ENCODE results near the gene DLX5.

Gene DLX5

GRCh38 chr7:97004247-97005182 is 20.1 kb downstream of the DLX5 start:
- no peak overlapping the region for H3K4me3 ChIP-seq (ENCODE audit: control insufficient read depth, low read depth, low read length)
- no peak for DNase-seq (ENCODE audit: low read depth)
- TF ChIP-seq CTCF (IDR thresholded peaks at IDR 0.05; ENCODE audit: control insufficient read depth, insufficient read depth, low read depth, low read length, missing control alignments), result no peak

- TF ChIP-seq CTCF (IDR thresholded peaks at IDR 0.05; ENCODE audit: control insufficient read depth, insufficient read depth, low read depth, low read length, missing control alignments), result no peak
- no peak for DNase-seq (ENCODE audit: low read depth)
- H3K4me3 ChIP-seq (ENCODE audit: control insufficient read depth, low read depth, low read length), result no peak overlapping the region
Measured at GRCh38 chr7:97003262-97004246, 21.1 kb downstream of the DLX5 start.

DNA sequence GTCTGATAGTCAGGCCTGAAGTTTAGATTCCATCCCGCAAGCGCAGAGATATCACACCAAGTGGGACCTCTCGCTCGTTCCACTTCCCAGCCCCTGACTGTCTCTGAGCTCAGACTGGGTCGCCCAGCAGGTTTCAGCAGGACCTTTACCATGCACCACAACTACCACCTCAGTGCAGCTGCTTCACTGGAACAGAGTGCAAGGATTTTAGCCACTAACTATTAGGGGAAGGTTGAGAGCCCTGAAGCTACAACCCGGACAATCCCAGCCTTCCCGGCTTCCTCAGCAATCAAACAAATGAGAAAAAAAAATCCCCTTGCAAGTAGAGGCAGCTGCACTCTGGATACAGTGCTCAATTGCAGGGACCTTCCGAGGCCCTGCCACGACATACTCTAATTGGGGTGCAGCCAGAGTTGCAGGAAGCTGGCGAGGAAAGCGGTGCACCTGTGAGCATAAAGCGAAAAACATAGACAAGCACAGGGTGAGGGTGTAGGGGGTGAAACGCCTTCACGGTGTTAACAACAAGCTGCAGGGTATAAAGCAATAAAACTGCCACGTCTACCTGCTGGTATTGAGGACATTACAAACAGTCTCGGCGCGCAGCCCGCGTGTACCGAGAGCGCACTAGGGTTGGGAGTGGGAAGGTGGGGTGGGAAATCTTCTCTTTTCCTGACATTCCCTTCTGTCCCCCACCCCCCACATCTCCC is 21.9 kb downstream of the DLX5 start:
- H3K4me3 ChIP-seq (ENCODE audit: control insufficient read depth, low read depth, low read length), result no peak overlapping the region
- DNase-seq (ENCODE audit: low read depth), result no peak

DNA sequence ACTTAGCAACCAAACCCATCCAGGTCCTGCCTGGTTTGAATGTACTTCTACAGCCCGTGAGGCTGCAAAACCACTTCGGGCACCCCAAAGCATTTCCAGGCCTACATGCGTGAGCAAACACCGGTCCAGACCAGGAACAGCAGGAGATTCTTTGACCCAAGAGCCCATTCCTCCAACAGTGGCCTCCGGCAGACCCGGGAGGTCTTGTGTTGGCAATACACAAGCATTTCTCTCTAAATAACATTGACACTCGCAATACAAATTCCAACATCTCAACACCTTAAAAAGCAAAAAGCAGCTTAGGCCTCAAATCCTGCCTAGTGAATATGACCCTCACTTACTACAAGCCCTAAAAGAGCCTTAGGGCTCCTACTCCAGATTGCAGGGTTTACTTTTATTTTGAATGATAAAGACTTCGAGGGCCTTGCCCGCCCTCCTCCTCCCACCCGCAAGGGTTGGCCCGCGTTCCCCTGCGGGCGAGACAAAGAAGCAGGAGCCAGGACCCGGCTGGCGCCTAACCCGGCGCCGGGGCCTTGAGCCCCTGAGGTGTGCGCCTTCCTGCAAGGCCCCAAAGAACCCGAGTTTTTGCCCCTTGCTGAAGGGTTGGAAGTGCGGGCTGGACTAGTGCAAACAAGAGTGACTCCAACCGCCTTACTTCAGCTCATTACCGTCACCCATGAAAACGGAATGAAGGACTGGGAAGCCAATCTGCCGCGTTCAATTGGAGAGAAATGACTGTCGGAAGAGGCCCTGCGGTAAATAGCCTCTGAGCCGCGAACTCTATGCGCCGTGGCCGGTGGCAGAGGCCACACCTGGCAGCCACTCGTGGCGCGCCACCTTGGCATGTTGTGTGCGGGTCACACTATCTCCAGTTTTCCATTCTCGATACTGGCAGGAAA is 22.7 kb downstream of the DLX5 start:
- no peak for TF ChIP-seq CTCF (IDR thresholded peaks at IDR 0.05; ENCODE audit: control insufficient read depth, insufficient read depth, low read depth, low read length, missing control alignments)
- DNase-seq (ENCODE audit: low read depth), result no peak
- no peak overlapping the region for H3K4me3 ChIP-seq (ENCODE audit: control insufficient read depth, low read depth, low read length)

More for the DNA sequence above, 21.9 kb downstream of the DLX5 start:
- TF ChIP-seq CTCF (IDR thresholded peaks at IDR 0.05; ENCODE audit: control insufficient read depth, insufficient read depth, low read depth, low read length, missing control alignments), result no peak

DNA sequence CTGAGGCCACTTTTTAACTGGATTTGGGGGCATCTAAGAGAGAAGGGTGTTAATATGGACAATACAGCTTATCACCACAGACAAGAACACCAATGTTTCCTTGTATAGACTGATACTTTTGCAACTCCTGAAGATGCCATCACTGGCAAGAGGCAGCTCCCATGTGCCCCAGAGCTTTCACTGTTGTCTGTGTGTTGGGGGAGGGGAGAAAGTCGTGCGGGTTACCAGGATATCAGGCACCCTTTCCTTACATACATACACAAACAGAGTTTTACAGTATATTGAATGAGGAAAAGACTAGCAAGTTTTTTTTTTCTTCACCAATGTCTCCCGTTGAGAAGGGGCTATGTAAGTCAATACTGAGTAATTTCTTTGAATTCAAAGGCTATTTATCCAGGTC is 23.4 kb downstream of the DLX5 start:
- no peak for TF ChIP-seq CTCF (IDR thresholded peaks at IDR 0.05; ENCODE audit: control insufficient read depth, insufficient read depth, low read depth, low read length, missing control alignments)
- H3K4me3 ChIP-seq (ENCODE audit: control insufficient read depth, low read depth, low read length), result no peak overlapping the region

More for the DNA sequence above, 23.4 kb downstream of the DLX5 start:
- DNase-seq (ENCODE audit: low read depth), result no peak

Data from AG09309 (cell line).